ENCODE data around the gene SORT1.
A peak's percentile ranks its signal among the peaks of the same experiment; 100 is the strongest.
"Not testable (repeated sequence)": the region's sequence is repeated elsewhere in the genome, so short reads cannot be mapped to it uniquely, and the experiment has no call there.

SORT1 gene
- 0.48 to 0.54 reads per million in 2 experiments for total RNA-seq

- DNase-seq (ENCODE audit: low read depth): peak; percentile 22
Measured at GRCh38 chr1:109397581-109398342, at the start of gene SORT1. TSS of gene SORT1 (minus strand) at chr1:109397918. CDS start at chr1:109397892, 26 bp downstream.

DNA sequence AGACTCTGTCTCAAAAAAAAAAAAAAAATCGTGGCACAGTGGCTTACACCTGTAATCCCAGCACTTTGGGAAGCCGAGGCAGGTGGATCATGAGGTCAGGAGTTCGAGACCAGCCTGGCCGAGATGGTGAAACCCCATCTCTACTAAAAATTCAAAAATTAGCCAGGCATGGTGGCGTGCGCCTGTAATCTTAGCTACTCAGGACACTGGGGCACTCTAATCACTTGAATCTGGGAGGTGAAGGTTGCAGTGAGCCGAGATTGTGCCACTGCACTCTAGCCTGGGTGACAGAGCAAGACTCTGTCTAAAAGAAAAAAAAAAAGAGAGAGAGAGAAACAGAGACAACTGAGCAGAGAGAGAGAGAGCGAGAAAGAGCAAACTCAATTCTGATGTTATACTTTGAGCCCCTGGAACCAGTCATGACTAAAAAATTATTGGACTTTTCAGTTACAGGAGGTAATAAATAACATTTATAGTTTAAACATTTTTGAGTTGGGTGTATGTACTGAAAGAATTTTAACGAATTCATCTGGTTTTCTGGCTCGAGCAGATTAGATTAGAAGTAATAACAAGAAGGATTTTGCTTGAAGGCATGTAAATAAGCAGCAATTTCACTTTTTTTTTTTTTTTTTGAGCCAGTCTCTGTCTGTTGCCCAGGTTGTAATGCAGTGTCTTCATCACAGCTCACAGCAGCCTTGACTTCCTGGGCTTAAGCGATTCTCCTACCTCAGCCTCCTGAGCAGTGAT, 48.4 kb upstream of the SORT1 start:
- not testable (repeated sequence) for DNase-seq (ENCODE audit: low read depth)

- no peak for DNase-seq (ENCODE audit: low read depth)
Measured at GRCh38 chr1:109444346-109444745, 46.6 kb upstream of the SORT1 start.

DNA sequence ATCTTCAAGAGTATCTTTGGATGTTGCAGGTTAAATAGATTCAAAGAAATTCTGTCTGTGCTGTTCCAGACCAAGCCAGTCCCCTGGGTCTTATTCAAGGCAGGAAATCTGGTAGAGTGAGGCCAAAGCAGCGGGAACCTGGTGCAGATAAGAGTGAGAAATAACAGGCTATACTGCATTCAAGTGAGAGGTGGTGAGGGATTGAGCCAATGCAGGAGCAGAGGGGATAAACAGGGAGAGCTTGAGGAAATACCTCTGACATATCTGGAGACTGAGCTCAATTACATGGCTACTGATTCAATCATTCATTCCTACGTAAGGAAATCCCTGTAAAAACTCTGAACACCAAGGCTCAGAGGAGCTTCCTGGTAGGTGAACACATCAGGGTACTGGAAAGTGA, 45.8 kb upstream of the SORT1 start:
- no peak for DNase-seq (ENCODE audit: low read depth)

- no peak for DNase-seq (ENCODE audit: low read depth)
Measured at GRCh38 chr1:109441069-109441468, 43.4 kb upstream of the SORT1 start.

GRCh38 chr1:109438798-109439297, 41.1 kb upstream of the SORT1 start:
- DNase-seq (ENCODE audit: low read depth): no peak

- no peak for DNase-seq (ENCODE audit: low read depth)
Measured at GRCh38 chr1:109434484-109434883, 36.8 kb upstream of the SORT1 start.

- DNase-seq (ENCODE audit: low read depth): no peak
Measured at GRCh38 chr1:109433322-109433721, 35.6 kb upstream of the SORT1 start.

GRCh38 chr1:109432336-109432735, 34.6 kb upstream of the SORT1 start:
- no peak for DNase-seq (ENCODE audit: low read depth)

- no peak for DNase-seq (ENCODE audit: low read depth)
Measured at GRCh38 chr1:109427171-109427467, 29.4 kb upstream of the SORT1 start.

- peak; percentile 92 for DNase-seq (ENCODE audit: low read depth)
Measured at GRCh38 chr1:109426281-109427170, 28.8 kb upstream of the SORT1 start, which contains the start of gene PSMA5. TSS of gene PSMA5 (minus strand) at chr1:109426448. CDS start at chr1:109426330, 118 bp downstream.

DNA sequence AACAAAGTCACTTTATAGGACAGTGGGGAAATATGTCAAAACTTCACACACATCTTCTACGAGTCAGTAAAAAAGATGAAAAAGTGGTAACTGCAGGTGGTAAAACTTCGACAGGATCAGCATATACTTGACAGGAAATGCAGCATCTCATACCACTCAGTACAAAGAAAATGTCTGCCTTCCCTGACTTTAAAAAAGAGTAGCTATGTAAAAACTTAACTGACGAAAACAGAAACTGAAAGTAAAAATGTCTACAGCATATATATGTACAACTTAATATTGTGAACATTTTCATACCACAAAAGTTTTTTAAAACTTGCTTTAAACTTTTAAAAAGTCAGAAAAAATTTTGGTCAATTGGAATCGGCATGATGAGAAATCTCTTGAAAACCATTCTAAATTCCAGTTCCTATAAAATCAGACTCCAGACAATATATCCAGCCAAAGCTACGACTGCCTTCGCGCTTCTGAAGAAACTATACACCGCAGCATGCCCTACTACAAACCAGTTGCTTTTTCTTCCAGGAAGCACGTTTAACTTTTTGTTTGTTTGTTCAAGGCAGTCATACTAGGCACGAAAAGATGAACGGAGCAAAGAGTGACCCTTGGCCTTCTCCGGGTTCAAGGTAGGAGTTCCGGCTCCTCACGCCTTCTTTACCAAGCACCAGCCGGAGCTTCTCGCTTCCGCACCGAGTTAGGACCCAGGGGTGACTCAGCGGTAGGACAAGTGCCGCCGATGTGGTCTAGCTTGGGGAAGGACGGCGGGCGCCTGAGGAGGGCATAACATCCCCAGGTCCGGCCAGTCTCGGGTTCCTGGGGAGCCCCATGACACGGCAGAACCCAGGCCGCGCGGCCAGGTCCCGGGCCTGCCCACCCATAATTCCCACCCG, 27.9 kb upstream of the SORT1 start:
- DNase-seq (ENCODE audit: low read depth): peak; percentile 37

DNA sequence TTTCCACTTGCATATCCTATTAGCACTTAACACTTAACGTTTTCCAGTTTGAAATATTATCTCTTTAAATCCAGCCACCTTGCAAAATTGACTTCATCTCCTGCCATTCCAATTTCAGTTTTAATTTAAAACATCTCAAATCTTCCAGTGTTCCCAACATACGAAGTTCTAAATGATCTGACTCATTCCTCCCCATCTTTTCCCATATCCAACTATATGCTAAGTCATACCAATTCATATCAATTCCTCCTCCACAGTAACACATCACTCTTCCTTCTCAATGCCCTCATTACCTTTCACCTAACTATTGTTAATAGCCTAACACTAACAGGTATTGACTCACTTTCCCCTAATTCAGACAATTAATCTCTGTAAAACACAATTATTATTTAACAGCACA, 25.8 kb upstream of the SORT1 start:
- DNase-seq (ENCODE audit: low read depth): no peak

- no peak for DNase-seq (ENCODE audit: low read depth)
Measured at GRCh38 chr1:109412551-109412950, 14.8 kb upstream of the SORT1 start.

DNA sequence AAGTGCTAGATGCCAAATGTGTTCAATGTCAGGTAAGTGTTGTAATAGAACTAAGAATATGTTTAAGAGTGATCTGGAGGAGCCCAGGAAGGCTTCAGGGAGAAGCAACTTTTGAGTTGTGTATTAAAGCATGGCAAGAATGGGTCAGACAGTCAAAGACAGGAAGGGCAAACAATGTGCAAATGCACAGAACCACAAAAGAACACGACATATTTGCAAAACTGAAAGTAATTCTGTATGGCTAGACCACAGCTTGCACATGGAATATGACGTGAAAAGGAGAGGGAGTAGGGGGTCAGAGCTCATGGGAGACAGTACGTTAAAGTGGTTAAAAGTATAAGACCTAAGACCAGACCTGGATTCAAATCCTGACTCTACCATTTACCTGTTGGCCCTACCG, 7.1 kb upstream of the SORT1 start:
- DNase-seq (ENCODE audit: low read depth): no peak

DNA sequence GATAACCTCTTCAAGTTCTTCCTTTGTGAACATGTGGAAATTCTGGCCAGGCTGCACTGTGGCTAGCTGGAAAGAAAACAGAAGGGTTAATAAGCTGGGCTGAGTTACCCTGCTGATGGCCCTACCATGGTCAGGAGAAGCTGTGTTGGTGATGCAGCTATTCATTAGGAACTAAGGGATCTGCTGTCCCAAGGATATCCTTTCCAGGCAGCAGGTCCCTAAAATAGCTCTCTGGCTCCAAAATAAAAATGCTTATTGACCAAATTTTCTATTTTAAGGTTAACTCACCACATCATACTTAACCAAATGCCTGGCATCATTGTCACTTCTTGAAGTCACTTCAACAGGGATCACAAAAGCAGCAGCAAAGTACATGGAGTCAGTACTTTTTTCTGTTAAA, 4.3 kb upstream of the SORT1 start:
- DNase-seq (ENCODE audit: low read depth): no peak

- DNase-seq (ENCODE audit: low read depth): no peak
Measured at GRCh38 chr1:109400035-109400655, 2.4 kb upstream of the SORT1 start.

- DNase-seq (ENCODE audit: low read depth): no peak
Measured at GRCh38 chr1:109399326-109399957, 1.7 kb upstream of the SORT1 start.

GRCh38 chr1:109398343-109399225, 866 bp upstream of the SORT1 start:
- no peak for DNase-seq (ENCODE audit: low read depth)
